Suprapubic skin (tissue), 4 donors: ENCODE measurements around the gene ZNF653. TPM values are rescaled to one million over a fixed set of nuclear protein-coding genes. Genes with fewer than 3 reads are reported as not detected.
"Not testable (repeated sequence)": the region's sequence is repeated elsewhere in the genome, so short reads cannot be mapped to it uniquely, and the experiment has no call there.

ENCODE experiments used
- DNase-seq, 2 donors: peaks; one replicate each; pipeline ENCODE4 v3.0.0-alpha.2; 2019; ENCODE audit warnings: low spot score in 2 of 2
- H3K27ac ChIP-seq: fragments of 200-600 bp; sonication (generic); one replicate; pipeline ENCODE4 v1.5.1; 2019
- H3K27me3 ChIP-seq: fragments of 200-600 bp; sonication (generic); one replicate; pipeline ENCODE4 v1.5.1; 2019
- H3K36me3 ChIP-seq: fragments of 200-600 bp; sonication (generic); one replicate; pipeline ENCODE4 v1.5.1; 2019
- H3K4me1 ChIP-seq: fragments of 200-600 bp; sonication (generic); one replicate; pipeline ENCODE4 v1.5.1; 2019
- H3K4me3 ChIP-seq: fragments of 200-600 bp; sonication (generic); one replicate; pipeline ENCODE4 v1.5.1; 2019; ENCODE audit warnings: mild to moderate bottlenecking
- H3K9me3 ChIP-seq: fragments of 200-600 bp; sonication (generic); one replicate; pipeline ENCODE4 v1.5.1; 2019
- EP300 ChIP-seq: sonication (generic); formaldehyde crosslinking; IDR thresholded peaks from one replicate; pipeline ENCODE4 v1.6.1; 2017; ENCODE audit warnings: antibody characterized with exemption
- POLR2A ChIP-seq, 2 donors: fragments of 450-650 bp; IDR thresholded peaks; one replicate each; pipeline ENCODE4 v1.6.1; 2017; ENCODE audit warnings: antibody characterized with exemption in 2 of 2, mild to moderate bottlenecking in 2 of 2, moderate library complexity in 2 of 2
- POLR2AphosphoS5 ChIP-seq, 3 donors: sonication (generic); formaldehyde crosslinking; IDR thresholded peaks; one replicate each; pipeline ENCODE4 v1.6.1; 2017; ENCODE audit warnings: antibody characterized with exemption in 3 of 3
- WGBS: methylation state at CpG from one replicate; pipeline ENCODE4 v1.1.5; 2018; 5-methylcytosine and 5-hydroxymethylcytosine counted together
- total RNA-seq, 4 donors: library from RNA; depleted of rRNA; stranded (reverse); fragments of >200 nt; gene quantifications; one replicate each; pipeline ENCODE4 v1.1.0, GENCODE V29; 2016
- TF ChIP-seq, protein P1 (sequence below), 2 donors: fragments of 200-600 bp in 1 of 2; fragments of 450-650 bp in 1 of 2; sonication (generic) in 1 of 2; IDR thresholded peaks; one replicate each; pipeline ENCODE4 v1.5.1; 2016 to 2019; ENCODE audit warnings: antibody characterized with exemption in 2 of 2, mild to moderate bottlenecking in 1 of 2, moderate library complexity in 1 of 2

ZNF653 gene
- total RNA-seq, 4 donors from 2014 or later = 10.1 to 19.1 (median 11.8) TPM

DNA sequence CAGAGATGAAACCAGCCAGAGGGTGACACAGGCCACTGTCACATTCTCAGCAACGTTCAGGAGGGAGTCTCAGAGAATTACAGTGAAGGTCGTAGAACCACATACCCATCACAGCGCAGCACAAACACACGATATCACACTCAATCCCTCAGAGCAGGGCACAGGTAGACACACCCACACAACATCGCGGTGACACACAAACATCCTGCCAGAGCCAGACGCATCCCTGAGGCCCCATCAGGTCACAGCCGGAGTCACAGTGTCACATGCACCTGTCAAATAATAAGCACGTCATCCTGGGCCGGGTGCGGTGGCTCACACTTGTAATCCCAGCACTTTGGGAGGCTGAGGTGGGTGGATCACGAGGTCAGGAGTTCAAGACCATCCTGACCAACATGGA lies 42.2 kb downstream of the ZNF653 start:
- TF ChIP-seq EP300 = no peak
- TF ChIP-seq, protein P1, sequence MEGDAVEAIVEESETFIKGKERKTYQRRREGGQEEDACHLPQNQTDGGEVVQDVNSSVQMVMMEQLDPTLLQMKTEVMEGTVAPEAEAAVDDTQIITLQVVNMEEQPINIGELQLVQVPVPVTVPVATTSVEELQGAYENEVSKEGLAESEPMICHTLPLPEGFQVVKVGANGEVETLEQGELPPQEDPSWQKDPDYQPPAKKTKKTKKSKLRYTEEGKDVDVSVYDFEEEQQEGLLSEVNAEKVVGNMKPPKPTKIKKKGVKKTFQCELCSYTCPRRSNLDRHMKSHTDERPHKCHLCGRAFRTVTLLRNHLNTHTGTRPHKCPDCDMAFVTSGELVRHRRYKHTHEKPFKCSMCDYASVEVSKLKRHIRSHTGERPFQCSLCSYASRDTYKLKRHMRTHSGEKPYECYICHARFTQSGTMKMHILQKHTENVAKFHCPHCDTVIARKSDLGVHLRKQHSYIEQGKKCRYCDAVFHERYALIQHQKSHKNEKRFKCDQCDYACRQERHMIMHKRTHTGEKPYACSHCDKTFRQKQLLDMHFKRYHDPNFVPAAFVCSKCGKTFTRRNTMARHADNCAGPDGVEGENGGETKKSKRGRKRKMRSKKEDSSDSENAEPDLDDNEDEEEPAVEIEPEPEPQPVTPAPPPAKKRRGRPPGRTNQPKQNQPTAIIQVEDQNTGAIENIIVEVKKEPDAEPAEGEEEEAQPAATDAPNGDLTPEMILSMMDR (IDR thresholded peaks at IDR 0.05) = no peak
- no peak for TF ChIP-seq POLR2A (IDR thresholded peaks at IDR 0.05)
- no peak for TF ChIP-seq POLR2AphosphoS5 (IDR thresholded peaks at IDR 0.05)
- no peaks in the 10 kb centered on the region for H3K9me3 ChIP-seq
- WGBS = 67% methylated on average over 2 of the region's 12 CpGs

DNA sequence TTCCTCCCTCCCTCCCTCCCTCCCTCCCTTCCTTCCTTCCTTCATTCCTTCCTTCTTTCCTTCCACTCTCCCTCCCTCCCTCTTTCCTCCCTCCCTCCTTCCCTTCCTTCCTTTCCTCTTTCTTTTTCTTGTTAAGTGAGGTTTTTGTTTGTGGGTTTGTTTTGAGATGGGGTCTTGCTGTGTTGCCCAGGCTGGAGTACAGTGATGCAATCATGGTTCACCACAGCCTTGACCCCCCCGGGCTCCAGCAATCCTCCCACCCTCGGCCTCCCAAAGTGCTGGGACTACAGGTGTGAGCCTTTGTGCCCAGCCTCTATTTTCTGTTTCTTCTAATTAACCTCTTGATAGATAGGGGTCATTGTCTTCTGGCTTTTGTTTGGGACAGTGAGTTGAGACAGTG lies 44.2 kb downstream of the ZNF653 start:
- 70% methylated on average over 2 of the region's 2 CpGs for WGBS
- Histone ChIP-seq H3K9me3 (no peaks in the 10 kb centered on the region), H3K27ac (no peak overlapping the region), H3K27me3 (peaks cover 18% of the 10 kb centered on the region), H3K36me3 (no peaks in the 10 kb centered on the region), H3K4me1 (no peaks in the 10 kb centered on the region), H3K4me3 (no peak overlapping the region)
- no peak for DNase-seq
- no peak for TF ChIP-seq EP300
- TF ChIP-seq, protein P1 (IDR thresholded peaks at IDR 0.05) = no peak
- no peak for TF ChIP-seq POLR2AphosphoS5 (IDR thresholded peaks at IDR 0.05)
- no peak for TF ChIP-seq POLR2A (IDR thresholded peaks at IDR 0.05)

More for the DNA sequence above, 42.2 kb downstream of the ZNF653 start:
- H3K4me1 ChIP-seq = peaks cover 2% of the 10 kb centered on the region
- no peaks in the 10 kb centered on the region for H3K36me3 ChIP-seq
- no peak overlapping the region for H3K27ac ChIP-seq
- H3K27me3 ChIP-seq = peaks cover 13% of the 10 kb centered on the region
- DNase-seq = no peak
- no peak overlapping the region for H3K4me3 ChIP-seq

- no peaks in the 10 kb centered on the region for H3K9me3 ChIP-seq
- H3K4me1 ChIP-seq = no peaks in the 10 kb centered on the region
- H3K27ac ChIP-seq = no peak overlapping the region
- H3K4me3 ChIP-seq = no peak overlapping the region
- DNase-seq = no peak
- no peaks in the 10 kb centered on the region for H3K36me3 ChIP-seq
- TF ChIP-seq, protein P1 (IDR thresholded peaks at IDR 0.05) = no peak
- TF ChIP-seq POLR2A (IDR thresholded peaks at IDR 0.05) (no peak), EP300 (no peak), POLR2AphosphoS5 (IDR thresholded peaks at IDR 0.05) (no peak)
- 46% methylated on average over 4 of the region's 4 CpGs for WGBS
- H3K27me3 ChIP-seq = peaks cover 18% of the 10 kb centered on the region
These were observed 45.4 kb downstream of the ZNF653 start for GRCh38 chr19:11460207-11460606.

DNA sequence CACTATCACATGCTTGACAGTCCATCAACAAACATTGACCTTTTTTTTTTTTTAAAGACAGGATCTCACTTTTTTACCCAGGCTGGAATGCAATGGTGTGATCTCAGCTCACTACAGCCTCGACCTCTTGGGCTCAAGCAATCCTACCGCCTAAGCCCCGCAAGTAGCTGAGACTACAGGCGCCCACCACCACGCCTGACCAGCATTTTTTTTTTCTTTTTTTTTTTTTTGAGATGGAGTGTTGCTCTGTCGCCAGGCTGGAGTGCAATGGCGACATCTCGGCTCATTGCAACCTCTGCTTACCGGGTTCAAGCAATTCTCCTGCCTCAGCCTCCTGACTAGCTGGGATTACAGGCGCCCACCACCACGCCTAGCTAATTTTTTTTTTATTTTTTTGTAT lies 46.7 kb downstream of the ZNF653 start:
- H3K27ac ChIP-seq, H3K9me3 ChIP-seq, DNase-seq, H3K36me3 ChIP-seq, H3K4me3 ChIP-seq, H3K4me1 ChIP-seq: not testable (repeated sequence)
- 81% methylated on average over 11 of the region's 11 CpGs for WGBS
- H3K27me3 ChIP-seq = peaks cover 18% of the 10 kb centered on the region

DNA sequence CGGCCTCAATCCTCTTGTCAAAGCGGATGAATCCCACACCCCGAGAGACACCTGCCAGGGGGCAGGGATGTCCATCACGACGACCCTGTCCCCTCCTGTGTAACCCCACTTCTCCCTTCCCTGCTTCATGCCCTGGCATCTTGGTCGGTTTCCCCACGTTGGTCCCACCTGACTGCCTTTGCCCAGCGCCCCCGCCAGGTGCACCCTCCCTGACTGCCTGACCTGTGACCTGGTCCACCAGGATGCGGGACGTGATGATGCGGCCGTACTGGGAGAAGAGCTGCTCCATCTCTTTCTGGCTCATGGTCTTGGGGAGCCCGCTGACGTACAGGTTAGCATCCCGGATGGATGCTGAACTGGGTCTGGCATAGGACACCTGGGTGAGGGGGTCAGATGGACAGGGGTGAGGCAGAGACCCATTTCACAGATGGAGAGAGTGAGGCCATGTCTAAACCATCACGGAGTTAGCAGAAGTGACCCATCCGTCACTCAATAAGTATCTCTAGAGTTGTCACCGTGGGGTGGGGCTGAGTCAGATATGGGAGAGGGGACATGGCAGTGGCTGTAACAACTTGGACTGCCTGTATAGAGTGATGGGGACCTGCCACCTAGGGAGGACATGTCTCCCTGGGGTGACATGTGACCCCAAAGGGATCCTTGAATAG lies 47.3 kb downstream of the ZNF653 start:
- no peaks in the 10 kb centered on the region for H3K4me1 ChIP-seq
- H3K36me3 ChIP-seq = no peaks in the 10 kb centered on the region
- DNase-seq = no peak
- 84% methylated on average over 19 of the region's 19 CpGs for WGBS
- TF ChIP-seq POLR2AphosphoS5 (IDR thresholded peaks at IDR 0.05) = no peak
- TF ChIP-seq, protein P1 (IDR thresholded peaks at IDR 0.05) = no peak
- H3K27me3 ChIP-seq = peaks cover 18% of the 10 kb centered on the region
- H3K9me3 ChIP-seq = no peaks in the 10 kb centered on the region
- no peak overlapping the region for H3K27ac ChIP-seq
- no peak overlapping the region for H3K4me3 ChIP-seq

- H3K27ac ChIP-seq = no peak overlapping the region
- WGBS = 88% methylated on average over 6 of the region's 20 CpGs
- peaks cover 18% of the 10 kb centered on the region for H3K27me3 ChIP-seq
- H3K4me1 ChIP-seq = no peaks in the 10 kb centered on the region
- DNase-seq = no peak
- no peaks in the 10 kb centered on the region for H3K36me3 ChIP-seq
- no peaks in the 10 kb centered on the region for H3K9me3 ChIP-seq
- TF ChIP-seq EP300 (no peak), POLR2A (IDR thresholded peaks at IDR 0.05) (no peak), POLR2AphosphoS5 (IDR thresholded peaks at IDR 0.05) (no peak)
- TF ChIP-seq, protein P1 (IDR thresholded peaks at IDR 0.05) = no peak
- H3K4me3 ChIP-seq = no peak overlapping the region
These were observed 47.8 kb downstream of the ZNF653 start for GRCh38 chr19:11457831-11458230.
